Ishikawa (cell line): ENCODE data around the gene SLC8A1.

Source experiments
- CEBPB ChIP-seq: IDR thresholded peaks from 2 replicates; pipeline ENCODE4 v1.6.1; 2012
- CREB1 ChIP-seq: IDR thresholded peaks from 2 replicates; pipeline ENCODE4 v1.6.1; 2012; ENCODE audit warnings: low read depth
- EGR1 ChIP-seq: IDR thresholded peaks from 2 replicates; pipeline ENCODE4 v1.6.1; 2012
- EP300 ChIP-seq: IDR thresholded peaks from 2 replicates; pipeline ENCODE4 v1.6.1; 2012; ENCODE audit warnings: borderline replicate concordance
- FOXM1 ChIP-seq: IDR thresholded peaks from 2 replicates; pipeline ENCODE4 v1.6.1; 2012; ENCODE audit warnings: low read depth, borderline replicate concordance
- MAX ChIP-seq: IDR thresholded peaks from 2 replicates; pipeline ENCODE4 v1.6.1; 2012
- NFIC ChIP-seq: IDR thresholded peaks from 2 replicates; pipeline ENCODE4 v1.6.1; 2012
- RAD21 ChIP-seq: IDR thresholded peaks from 2 replicates; pipeline ENCODE4 v1.6.1; 2012; ENCODE audit warnings: low read depth
- REST ChIP-seq: IDR thresholded peaks from 2 replicates; pipeline ENCODE4 v1.6.1; 2012; ENCODE audit warnings: low read depth, mild to moderate bottlenecking
- TAF1 ChIP-seq: IDR thresholded peaks from 2 replicates; pipeline ENCODE4 v1.6.1; 2012; ENCODE audit warnings: low read depth, mild to moderate bottlenecking
- TCF12 ChIP-seq: IDR thresholded peaks from 2 replicates; pipeline ENCODE4 v1.6.1; 2012; ENCODE audit warnings: low read depth
- TEAD4 ChIP-seq: IDR thresholded peaks from 2 replicates; pipeline ENCODE4 v1.6.1; 2012
- YY1 ChIP-seq: IDR thresholded peaks from 2 replicates; pipeline ENCODE4 v1.6.1; 2012; ENCODE audit warnings: low read depth
- ZBTB7A ChIP-seq: IDR thresholded peaks from 2 replicates; pipeline ENCODE4 v1.6.1; 2012; ENCODE audit warnings: low read depth
- TF ChIP-seq, protein P1 (sequence below): IDR thresholded peaks from 2 replicates; pipeline ENCODE4 v1.6.1; 2012

The SLC8A1 gene

DNA sequence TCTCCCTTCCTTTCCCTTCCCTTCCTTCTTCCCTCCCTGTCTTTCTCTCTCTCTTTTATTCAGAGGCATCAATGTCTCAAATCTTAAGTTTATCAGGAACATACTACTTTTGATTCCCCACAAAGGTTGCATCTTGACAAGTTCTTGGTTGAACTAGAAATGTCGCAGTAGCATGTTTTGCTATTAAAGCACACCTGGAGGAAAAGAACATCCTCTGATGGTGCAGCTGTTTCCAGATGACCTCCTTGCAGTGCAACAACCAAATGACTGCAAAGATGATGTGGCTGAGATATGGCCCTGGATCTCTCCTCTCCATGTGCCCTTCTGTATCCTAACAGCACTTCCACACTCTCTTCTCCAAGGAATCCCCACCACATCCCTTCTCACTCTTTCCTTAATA is 127.2 kb downstream of the SLC8A1 start:
- TF ChIP-seq FOXM1 (no peak), EP300 (no peak), RAD21 (no peak), CEBPB (no peak), TCF12 (no peak), ZBTB7A (no peak), TAF1 (no peak), MAX (no peak), REST (no peak), YY1 (no peak), CREB1 (no peak), NFIC (no peak), EGR1 (no peak), TEAD4 (no peak)
- TF ChIP-seq, protein P1, sequence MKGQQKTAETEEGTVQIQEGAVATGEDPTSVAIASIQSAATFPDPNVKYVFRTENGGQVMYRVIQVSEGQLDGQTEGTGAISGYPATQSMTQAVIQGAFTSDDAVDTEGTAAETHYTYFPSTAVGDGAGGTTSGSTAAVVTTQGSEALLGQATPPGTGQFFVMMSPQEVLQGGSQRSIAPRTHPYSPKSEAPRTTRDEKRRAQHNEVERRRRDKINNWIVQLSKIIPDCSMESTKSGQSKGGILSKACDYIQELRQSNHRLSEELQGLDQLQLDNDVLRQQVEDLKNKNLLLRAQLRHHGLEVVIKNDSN, result no peak

GRCh38 chr2:40321822-40322221 is 130.1 kb downstream of the SLC8A1 start:
- TF ChIP-seq NFIC, result no peak
- TF ChIP-seq YY1, result no peak
- TF ChIP-seq TAF1, result no peak
- no peak for TF ChIP-seq TCF12
- TF ChIP-seq REST, result no peak
- TF ChIP-seq EGR1, result no peak
- TF ChIP-seq EP300, result no peak

- no peak for TF ChIP-seq YY1
- TF ChIP-seq EP300, result no peak
- TF ChIP-seq, protein P1, result no peak
- TF ChIP-seq CREB1, result no peak
- no peak for TF ChIP-seq EGR1
- no peak for TF ChIP-seq RAD21
- no peak for TF ChIP-seq FOXM1
- no peak for TF ChIP-seq TAF1
- no peak for TF ChIP-seq TCF12
- no peak for TF ChIP-seq ZBTB7A
- TF ChIP-seq NFIC, result no peak
- no peak for TF ChIP-seq TEAD4
- TF ChIP-seq REST, result no peak
- TF ChIP-seq CEBPB, result no peak
- no peak for TF ChIP-seq MAX
Measured at GRCh38 chr2:40321016-40321623, 130.8 kb downstream of the SLC8A1 start.

DNA sequence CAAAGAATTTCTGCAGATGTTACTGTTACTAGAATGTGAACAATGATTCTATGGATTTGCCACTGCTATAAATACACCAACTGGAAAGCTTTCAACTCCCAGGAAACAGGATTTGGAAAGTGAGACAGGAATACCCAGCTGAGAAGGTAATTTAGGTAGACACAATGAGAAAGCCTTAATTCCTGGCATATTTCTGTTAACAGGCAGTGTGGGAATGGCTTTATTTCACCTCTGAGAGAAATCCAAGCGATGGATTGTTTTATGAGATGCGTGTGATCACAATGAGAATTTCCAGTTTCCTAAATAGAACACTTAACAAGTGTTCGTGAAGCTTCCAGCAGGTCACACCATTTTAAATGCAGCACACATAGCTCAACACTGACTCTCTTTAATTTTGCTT is 133.0 kb downstream of the SLC8A1 start:
- TF ChIP-seq NFIC (no peak), EP300 (no peak), MAX (no peak), FOXM1 (no peak), REST (no peak)
